Endothelial cell of umbilical vein (primary cell): Measurements from ENCODE around the gene HSP90AA1. TPM values are rescaled to one million over a fixed set of nuclear protein-coding genes. Genes with fewer than 3 reads are reported as not detected.
"Not testable (repeated sequence)": the region's sequence is repeated elsewhere in the genome, so short reads cannot be mapped to it uniquely, and the experiment has no call there.

ENCODE experiments used
- BruUV-seq: library from RNA; stranded (reverse); fragments of 400-500 nt; replicated peaks from 2 replicates; lab custom pipeline; 2021; lab: Mats Ljungman, UMichigan
- CTCF ChIA-PET: fragments of 300-600, 350-600 bp; sonication (Branson Sonifier 250); formaldehyde crosslinking; loops from one replicate; lab custom pipeline; 2021; ENCODE audit warnings: antibody characterized with exemption, inconsistent platforms; lab: Charles Lee
- POLR2A ChIA-PET: fragments of 300-600, 350-600 bp; sonication (Branson Sonifier 250); formaldehyde crosslinking; loops from one replicate; lab custom pipeline; 2021; ENCODE audit warnings: antibody characterized with exemption, inconsistent platforms; lab: Charles Lee
- DNase-seq: peaks from one replicate; pipeline ENCODE4 v3.0.0-alpha.2; 2011; ENCODE audit warnings: low read depth, low spot score
- FAIRE-seq: peaks from 2 replicates; lab custom pipeline; 2011; peaks lifted over from hg19 to GRCh38; lab: Jason Lieb, UNC
- H2AFZ ChIP-seq: 2 replicates; pipeline ENCODE4 v1.6.0; 2012; ENCODE audit warnings: low read depth, low read length, control low read depth, inconsistent platforms
- H3K27ac ChIP-seq: 2 replicates; pipeline ENCODE4 v1.5.1; 2011; ENCODE audit warnings: low read depth, mild to moderate bottlenecking, control low read depth, low read length, moderate library complexity; ENCODE audit not compliant: insufficient read depth
- H3K27me3 ChIP-seq, 2 experiments: 2 replicates each; pipeline versions ENCODE4 v1.6.0 to v1.6.1; 2011; ENCODE audit warnings: low read length in 2 of 2, mixed read lengths in 1 of 2; ENCODE audit not compliant: control insufficient read depth in 2 of 2, insufficient read depth in 2 of 2
- H3K36me3 ChIP-seq, 2 experiments: 2 replicates in 1 of 2; 3 replicates in 1 of 2; pipeline ENCODE4 v1.5.1; 2011; ENCODE audit warnings: low read length in 2 of 2, mild to moderate bottlenecking in 1 of 2, moderate library complexity in 1 of 2; ENCODE audit not compliant: control insufficient read depth in 2 of 2, insufficient read depth in 2 of 2; ENCODE audit errors: extremely low read depth in 1 of 2
- H3K4me1 ChIP-seq: 3 replicates; pipeline ENCODE4 v1.5.1; 2011; ENCODE audit warnings: mild to moderate bottlenecking, low read length; ENCODE audit not compliant: control insufficient read depth, insufficient read depth; ENCODE audit errors: extremely low read depth
- H3K4me2 ChIP-seq: 2 replicates; pipeline ENCODE4 v1.6.1; 2011; ENCODE audit warnings: low read length, control low read depth, mixed read lengths; ENCODE audit not compliant: insufficient read depth
- H3K4me3 ChIP-seq, 3 experiments: fragments of 200-600 bp in 1 of 3; sonication (generic), shearing (Covaris generic) in 1 of 3; replicated peaks in 1 of 3; 2 replicates each; pipeline ENCODE4 v1.5.1; 2011 to 2016; ENCODE audit warnings: control low read depth in 3 of 3, low read length in 3 of 3, mild to moderate bottlenecking in 2 of 3, inconsistent platforms in 1 of 3, low read depth in 1 of 3, moderate library complexity in 1 of 3; ENCODE audit not compliant: insufficient read depth in 1 of 3
- H3K79me2 ChIP-seq: 2 replicates; pipeline ENCODE4 v1.6.0; 2012; ENCODE audit warnings: low read length, inconsistent platforms; ENCODE audit not compliant: control insufficient read depth, insufficient read depth
- H3K9ac ChIP-seq: replicated peaks from 2 replicates; pipeline ENCODE3; 2011; ENCODE audit warnings: low read length, control low read depth; ENCODE audit not compliant: insufficient read depth; ENCODE audit errors: extremely low read depth
- H3K9me1 ChIP-seq: replicated peaks from 3 replicates; pipeline ENCODE4 v1.6.0; 2011; ENCODE audit warnings: mild to moderate bottlenecking, low read length; ENCODE audit not compliant: control insufficient read depth, insufficient read depth; ENCODE audit errors: extremely low read depth
- H3K9me3 ChIP-seq: replicated peaks from 2 replicates; pipeline ENCODE4 v1.5.1; 2012; ENCODE audit warnings: low read length, inconsistent platforms; ENCODE audit not compliant: control insufficient read depth, insufficient read depth
- H4K20me1 ChIP-seq: replicated peaks from 2 replicates; pipeline ENCODE3; 2011; ENCODE audit warnings: mild to moderate bottlenecking, low read length; ENCODE audit not compliant: control insufficient read depth, insufficient read depth; ENCODE audit errors: extremely low read depth
- EZH2 ChIP-seq: IDR thresholded peaks from 2 replicates; pipeline ENCODE4 v1.6.1; 2012; ENCODE audit warnings: borderline replicate concordance, low read depth, mild to moderate bottlenecking, moderate library complexity, low read length, inconsistent platforms; ENCODE audit not compliant: severe bottlenecking
- FOS ChIP-seq: IDR thresholded peaks from 2 replicates; pipeline ENCODE4 v1.6.1; 2011; ENCODE audit warnings: mild to moderate bottlenecking, low read length, moderate library complexity, borderline replicate concordance; ENCODE audit not compliant: insufficient read depth
- GATA2 ChIP-seq: IDR thresholded peaks from 2 replicates; pipeline ENCODE4 v1.7.0; 2011; ENCODE audit warnings: low read depth, mild to moderate bottlenecking, moderate library complexity, mixed read lengths, low read length; ENCODE audit not compliant: insufficient read length, insufficient read depth
- JUN ChIP-seq: IDR thresholded peaks from 2 replicates; pipeline ENCODE4 v1.6.1; 2011; ENCODE audit warnings: borderline replicate concordance, low read depth; ENCODE audit not compliant: insufficient read length, insufficient read depth
- MAX ChIP-seq: IDR thresholded peaks from 2 replicates; pipeline ENCODE4 v1.6.1; 2011; ENCODE audit not compliant: insufficient read depth, insufficient read length
- POLR2AphosphoS5 ChIP-seq: IDR thresholded peaks from 2 replicates; pipeline ENCODE4 v1.6.1; 2012; ENCODE audit warnings: low read depth, mild to moderate bottlenecking, control low read depth, low read length, moderate library complexity; ENCODE audit not compliant: insufficient read depth
- dilution Hi-C: fragments of 300-500 bp; cut with MboI; formaldehyde crosslinking; loops from one replicate; pipeline ENCODE4 v1.15.0; 2019; ENCODE audit warnings: low sequenced_read_pairs; ENCODE audit not compliant: extremely low pct_ligation_motif_present
- intact Hi-C: fragments of 100-400 bp; cut with micrococcal nuclease; formaldehyde crosslinking; loops from one replicate; pipeline ENCODE4 v1.10.0; 2022
- polyA plus RNA-seq, 4 experiments: library from polyadenylated mRNA; depleted of rRNA in 3 of 4; stranded (reverse) in 3 of 4; unstranded in 1 of 4; fragments of >200 nt; gene quantifications; 2 replicates each; pipeline versions ENCODE4 v1.2.1 to v1.2.3, GENCODE V29; 2011 to 2012; ENCODE audit warnings: missing spikeins in 1 of 4
- total RNA-seq: library from RNA; stranded (reverse); gene quantifications from 2 replicates; pipeline ENCODE4 v1.2.3, GENCODE V29; 2021

The HSP90AA1 gene
- total and polyA plus RNA-seq, 2 donors (not counting 3 experiments of a cell fraction or from before 2014, with no cell fraction given) = 266 to 540 TPM

- no peaks in the 10 kb centered on the region for H3K27me3 ChIP-seq
- H2AFZ ChIP-seq = no peak overlapping the region
- H3K9me1 ChIP-seq = no peaks in the 10 kb centered on the region
- ChIA-PET POLR2A (no interaction called here), CTCF (interaction anchor here (1.1 to 1.5 kb wide), 2 partner anchors 8 to 12 kb away, joined by 3 to 6 read pairs; no protein-coding TSS in a partner anchor)
- no peak overlapping the region for H3K27ac ChIP-seq
- FAIRE-seq (no peak), DNase-seq (no peak)
- H4K20me1 ChIP-seq = peaks cover 3% of the 10 kb centered on the region
- no peak overlapping the region for H3K9ac ChIP-seq
- peaks cover 23 to 32% of the 10 kb centered on the region in 2 experiments for H3K36me3 ChIP-seq
- peaks cover 40% of the 10 kb centered on the region for H3K4me1 ChIP-seq
- TF ChIP-seq EZH2 = no peak
- no peak for TF ChIP-seq MAX
- TF ChIP-seq GATA2 = no peak
- no peak for TF ChIP-seq FOS
- TF ChIP-seq JUN = no peak
- TF ChIP-seq POLR2AphosphoS5 = no peak
- H3K4me2 ChIP-seq = peak overlapping the region; percentile 72
- dilution Hi-C loops = no loop called here
- no peaks in the 10 kb centered on the region for H3K9me3 ChIP-seq
- intact Hi-C loops = loop anchor here (5.0 kb wide), 1 partner anchor 123 kb away; the partner anchor contains the start of gene DYNC1H1
- H3K4me3 ChIP-seq = peak overlapping the region in 2 of 3 experiments; percentile 96
- peaks cover 53% of the 10 kb centered on the region for H3K79me2 ChIP-seq
- BruUV-seq = no TSS peak
Observed at GRCh38 chr14:102084931-102085330, 1.9 kb downstream of the HSP90AA1 start.

- FAIRE-seq, intact Hi-C loops, H3K27me3 ChIP-seq, dilution Hi-C loops, H2AFZ ChIP-seq, POLR2A ChIA-PET, H3K27ac ChIP-seq, BruUV-seq, H4K20me1 ChIP-seq, H3K9me3 ChIP-seq, DNase-seq, H3K9me1 ChIP-seq: not testable (repeated sequence)
- peak overlapping the region; percentile 72 for H3K4me2 ChIP-seq
- peak overlapping the region in 1 of 3 experiments; percentile 96 for H3K4me3 ChIP-seq
- peak overlapping the region; percentile 45 for H3K9ac ChIP-seq
- peaks cover 53% of the 10 kb centered on the region for H3K79me2 ChIP-seq
- H3K36me3 ChIP-seq = peaks cover 26 to 36% of the 10 kb centered on the region in 2 experiments
- H3K4me1 ChIP-seq = peaks cover 40% of the 10 kb centered on the region
- CTCF ChIA-PET = interaction anchor here (1.1 to 1.5 kb wide), 2 partner anchors 8 to 12 kb away, joined by 3 to 6 read pairs; no protein-coding TSS in a partner anchor
Observed at GRCh38 chr14:102084522-102084921, 2.3 kb downstream of the HSP90AA1 start.
